ENCODE results near the gene AP2M1.
"Not testable (repeated sequence)": the region's sequence is repeated elsewhere in the genome, so short reads cannot be mapped to it uniquely, and the experiment has no call there.

The AP2M1 gene

DNA sequence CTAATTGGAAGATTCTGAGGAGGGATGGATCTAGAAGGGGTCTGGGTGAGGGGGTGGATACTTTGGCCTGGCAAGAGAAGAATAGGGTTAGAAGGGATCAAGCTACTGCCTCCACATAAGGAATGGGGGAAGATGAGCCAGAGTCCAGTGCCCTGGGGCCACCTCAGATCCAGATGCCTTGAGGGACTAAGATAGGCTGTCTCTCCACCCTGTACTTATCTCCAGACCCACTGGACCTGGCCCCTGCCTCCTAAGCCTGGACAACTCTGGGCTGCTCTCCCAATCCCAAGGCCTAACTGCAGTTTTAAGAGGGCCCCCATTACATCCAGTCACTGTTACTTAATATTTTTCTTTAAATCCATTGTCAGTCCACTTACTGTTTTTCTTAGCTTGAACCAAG lies 17.4 kb upstream of the AP2M1 start:
- no peak for DNase-seq

DNA sequence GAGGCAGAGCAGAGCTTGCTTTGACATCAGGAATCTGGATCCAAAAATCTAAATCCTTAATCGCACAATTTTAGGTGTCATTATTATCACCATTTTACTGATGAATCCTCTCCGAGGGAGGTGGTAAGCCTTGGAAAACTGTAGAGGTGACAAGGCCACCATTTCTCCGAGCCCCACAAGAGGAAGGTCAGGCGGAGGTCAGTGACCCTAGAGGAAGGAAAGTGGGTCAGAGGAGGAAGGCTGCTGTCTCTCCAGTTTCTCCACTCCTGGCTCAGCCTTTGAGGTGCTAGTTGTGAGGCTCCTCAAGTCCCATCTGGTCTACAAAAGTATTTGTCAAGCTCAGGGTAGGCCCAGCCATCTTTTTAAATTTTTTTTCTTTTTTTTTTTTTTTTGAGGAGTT lies 16.3 kb upstream of the AP2M1 start:
- DNase-seq = no peak

DNA sequence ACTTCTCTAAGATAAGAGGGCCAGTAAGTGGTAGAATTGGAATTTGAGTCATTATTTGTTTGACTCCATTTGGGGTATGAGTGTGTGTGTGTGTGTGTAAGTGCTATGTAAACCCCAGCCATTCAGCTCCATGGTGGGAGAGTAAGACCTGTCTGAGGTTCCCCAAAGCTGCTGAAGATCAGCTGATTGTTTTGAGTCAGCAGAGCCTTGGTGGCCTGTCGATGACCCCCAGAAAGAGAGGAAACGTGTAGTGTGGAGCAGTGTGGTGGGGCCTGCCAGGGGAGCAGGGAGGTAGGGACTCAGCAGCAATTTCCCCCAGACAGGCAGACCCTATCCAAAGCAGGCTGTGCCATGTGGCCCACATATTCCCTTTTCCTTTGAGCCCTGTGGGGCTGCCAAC lies 14.2 kb upstream of the AP2M1 start:
- DNase-seq = no peak

DNA sequence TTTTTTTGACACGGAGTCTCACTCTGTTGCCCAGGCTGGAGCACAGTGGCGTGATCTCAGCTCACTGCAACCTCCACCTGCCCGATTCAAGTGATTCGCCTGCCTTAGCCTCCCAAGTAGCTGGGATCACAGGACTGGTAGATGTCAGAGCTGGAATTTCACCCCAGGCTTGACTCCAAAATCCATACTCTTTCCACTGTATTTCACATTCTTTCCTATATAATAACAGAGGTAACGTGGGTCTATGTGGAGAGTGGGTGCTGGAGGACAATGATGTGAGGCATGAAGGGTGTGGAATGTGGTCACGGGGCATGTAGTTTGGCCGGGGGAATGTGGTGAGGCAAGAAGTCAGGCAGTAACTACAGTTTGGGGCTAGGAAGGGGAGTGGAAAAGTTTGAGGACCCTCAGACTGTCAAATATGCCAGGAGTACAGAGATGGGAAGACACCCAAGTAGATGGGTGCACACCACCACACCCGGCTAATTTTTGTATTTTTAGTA lies 12.0 kb upstream of the AP2M1 start:
- DNase-seq = not testable (repeated sequence)

DNA sequence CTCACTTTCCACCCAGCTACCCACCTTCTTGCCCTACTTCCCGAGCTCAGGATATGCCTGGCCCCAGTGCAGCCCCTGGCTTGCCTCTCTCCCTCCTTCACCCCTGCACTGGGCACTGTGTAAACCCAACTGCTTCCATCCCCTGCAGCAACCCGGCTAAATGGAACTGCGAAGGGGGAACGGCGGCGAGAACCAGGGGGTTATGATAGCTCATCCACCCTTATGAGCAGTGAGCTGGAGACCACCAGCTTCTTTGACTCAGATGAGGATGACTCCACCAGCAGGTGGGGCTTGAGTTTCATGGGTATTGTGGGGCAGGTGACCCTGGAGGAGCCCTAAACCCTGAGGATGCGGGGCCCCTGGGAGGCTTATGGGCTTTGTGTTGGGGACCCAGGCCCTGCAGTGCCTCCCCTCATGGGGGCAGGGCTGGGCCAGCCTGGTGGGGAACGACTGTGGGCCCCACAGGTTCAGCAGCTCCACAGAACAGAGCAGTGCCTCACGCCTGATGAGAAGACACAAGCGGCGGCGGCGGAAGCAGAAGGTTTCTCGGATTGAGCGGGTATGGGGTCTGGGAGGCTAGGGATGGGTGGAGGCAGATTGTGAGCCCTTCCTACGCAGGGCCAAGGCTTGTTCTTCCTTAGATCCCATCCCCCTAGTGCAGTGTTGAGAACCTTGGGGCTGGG lies 9.9 kb upstream of the AP2M1 start:
- DNase-seq = no peak

DNA sequence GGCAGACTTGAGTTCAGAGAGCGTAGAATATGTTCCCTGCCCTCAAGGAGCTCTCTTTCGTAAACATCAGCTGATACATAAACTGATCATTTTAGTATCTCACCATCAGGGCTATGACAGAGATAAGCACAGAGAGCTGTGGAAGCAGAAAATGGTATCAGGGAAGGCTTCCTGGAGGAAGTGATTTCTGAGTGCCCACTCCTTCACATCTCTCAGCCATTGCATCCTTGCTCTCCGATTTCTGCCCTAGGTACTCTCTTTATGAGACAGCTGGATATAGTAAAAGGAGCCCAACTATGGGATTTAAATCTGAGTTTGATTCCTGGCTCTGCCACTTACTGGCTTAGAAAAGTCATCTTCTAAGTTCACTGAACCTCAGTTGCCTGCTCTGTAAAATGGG lies 9.1 kb upstream of the AP2M1 start:
- no peak for DNase-seq

DNA sequence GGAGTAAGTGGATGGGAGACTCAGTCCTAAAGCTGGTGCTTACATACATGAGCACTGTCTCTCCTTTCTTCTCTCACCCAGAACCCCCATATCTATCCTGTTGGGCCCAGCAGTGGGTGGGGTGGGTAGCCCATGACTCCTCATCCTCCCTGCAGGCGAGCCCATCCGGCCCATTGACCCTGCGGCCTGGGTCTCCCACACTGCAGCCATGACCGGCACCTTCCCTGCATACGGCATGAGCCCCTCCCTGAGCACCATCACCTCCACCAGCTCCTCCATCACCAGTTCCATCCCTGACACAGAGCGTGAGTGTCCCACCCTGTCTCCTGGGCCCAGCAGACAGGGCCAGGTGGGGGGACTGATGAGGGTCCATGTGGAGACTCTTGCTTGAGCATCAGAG lies 8.0 kb upstream of the AP2M1 start:
- no peak for DNase-seq

DNA sequence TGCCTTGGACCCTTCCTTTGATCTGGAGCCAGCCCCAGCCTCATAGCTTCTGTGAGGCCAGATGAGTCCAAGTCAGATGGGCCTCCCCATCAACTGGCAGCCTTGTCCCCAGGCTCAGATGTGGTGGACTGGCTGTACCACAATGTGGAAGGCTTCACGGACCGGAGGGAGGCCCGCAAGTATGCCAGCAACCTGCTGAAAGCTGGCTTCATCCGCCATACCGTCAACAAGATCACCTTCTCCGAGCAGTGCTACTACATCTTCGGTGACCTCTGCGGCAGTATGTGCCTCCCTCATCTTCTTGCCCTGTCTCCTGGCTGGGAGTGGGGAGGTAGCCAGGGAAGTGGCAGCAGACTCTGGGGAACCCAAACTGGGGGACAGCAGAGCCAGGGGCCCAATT lies 6.9 kb upstream of the AP2M1 start:
- DNase-seq = no peak

DNA sequence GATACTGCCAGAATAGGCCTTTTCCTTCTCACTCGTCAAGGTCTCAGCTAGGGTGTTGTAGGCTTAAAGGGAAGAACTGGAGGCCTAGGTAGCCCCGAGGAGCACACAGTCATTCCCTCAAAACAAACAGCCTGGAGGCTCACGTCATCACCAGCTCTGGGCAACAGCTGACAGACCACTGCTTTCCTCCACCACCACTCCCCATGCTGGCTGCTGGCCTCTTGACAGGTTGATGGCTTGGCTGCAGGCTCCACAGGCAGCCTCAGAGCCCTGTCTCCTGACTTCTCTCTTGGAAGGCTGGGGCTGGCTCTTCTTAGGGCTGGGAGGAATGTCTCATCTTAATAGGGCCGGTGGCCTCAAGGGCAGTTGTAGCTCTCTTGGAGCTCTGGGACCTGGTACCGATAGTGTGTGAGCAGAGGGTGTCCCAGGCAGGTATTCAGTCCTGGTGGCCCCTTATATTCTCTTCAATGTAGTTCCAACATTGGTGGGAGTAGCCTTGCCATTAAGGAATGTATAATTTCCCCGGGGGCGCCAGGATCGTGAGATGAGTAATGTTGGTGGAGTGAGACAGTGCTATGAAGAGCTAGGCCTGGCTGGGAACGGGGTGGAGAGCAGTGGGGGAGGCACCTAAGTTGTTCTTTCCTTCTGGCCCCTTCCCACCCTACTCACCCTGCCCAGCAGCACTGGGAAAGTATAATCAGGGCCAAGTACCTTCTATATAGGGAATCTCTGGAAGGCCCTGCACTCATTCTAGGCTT lies 6.1 kb upstream of the AP2M1 start:
- DNase-seq = no peak

DNA sequence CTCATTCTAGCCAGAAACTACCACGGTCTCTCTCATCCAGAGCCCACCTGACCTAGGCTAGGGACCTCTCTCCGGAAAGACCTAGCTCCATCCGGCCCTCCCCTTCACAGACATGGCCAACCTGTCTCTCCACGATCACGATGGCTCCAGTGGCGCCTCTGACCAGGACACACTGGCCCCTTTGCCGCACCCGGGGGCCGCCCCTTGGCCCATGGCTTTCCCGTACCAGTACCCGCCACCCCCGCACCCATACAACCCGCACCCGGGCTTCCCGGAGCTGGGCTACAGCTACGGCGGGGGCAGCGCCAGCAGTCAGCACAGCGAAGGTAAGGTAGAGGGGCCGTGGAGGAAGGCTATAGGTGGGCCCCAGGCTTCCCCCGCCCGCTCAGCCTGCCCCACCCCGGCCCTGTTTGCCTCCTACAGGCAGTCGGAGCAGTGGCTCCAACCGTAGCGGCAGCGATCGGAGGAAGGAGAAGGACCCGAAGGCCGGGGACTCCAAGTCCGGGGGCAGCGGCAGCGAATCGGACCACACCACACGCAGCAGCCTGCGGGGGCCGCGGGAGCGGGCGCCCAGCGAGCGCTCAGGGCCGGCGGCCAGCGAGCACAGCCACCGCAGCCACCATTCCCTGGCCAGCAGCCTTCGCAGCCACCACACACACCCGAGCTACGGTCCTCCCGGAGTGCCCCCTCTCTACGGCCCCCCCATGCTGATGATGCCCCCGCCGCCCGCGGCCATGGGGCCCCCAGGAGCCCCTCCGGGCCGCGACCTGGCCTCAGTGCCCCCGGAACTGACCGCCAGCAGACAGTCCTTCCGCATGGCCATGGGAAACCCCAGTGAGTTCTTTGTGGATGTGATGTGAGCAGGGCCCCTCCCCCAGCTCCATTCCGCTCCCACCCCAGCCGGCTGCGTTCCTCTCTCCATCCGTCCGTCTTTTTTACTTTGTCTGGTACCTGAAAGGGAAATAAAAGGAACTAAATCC lies 4.5 kb upstream of the AP2M1 start:
- DNase-seq = no peak

DNA sequence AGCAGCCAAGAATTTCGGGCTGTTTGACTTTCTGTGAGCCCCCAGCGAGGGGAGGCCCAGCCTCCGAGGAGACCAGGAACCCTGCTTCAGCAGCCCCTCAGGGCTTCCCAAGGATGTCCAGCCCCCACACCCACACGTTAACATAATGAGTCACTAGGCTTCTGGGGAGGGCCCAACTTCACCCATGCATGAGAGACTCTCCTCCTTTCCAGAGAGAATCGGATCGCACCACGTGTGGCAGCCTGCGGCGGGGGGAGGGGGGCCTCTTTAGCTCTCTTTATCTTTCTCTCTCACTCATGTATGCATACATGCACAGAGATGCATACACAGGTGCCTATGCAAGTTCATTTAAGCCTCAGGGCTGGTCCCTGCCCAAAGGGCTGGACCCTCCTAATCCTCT lies 3.1 kb upstream of the AP2M1 start:
- no peak for DNase-seq

DNA sequence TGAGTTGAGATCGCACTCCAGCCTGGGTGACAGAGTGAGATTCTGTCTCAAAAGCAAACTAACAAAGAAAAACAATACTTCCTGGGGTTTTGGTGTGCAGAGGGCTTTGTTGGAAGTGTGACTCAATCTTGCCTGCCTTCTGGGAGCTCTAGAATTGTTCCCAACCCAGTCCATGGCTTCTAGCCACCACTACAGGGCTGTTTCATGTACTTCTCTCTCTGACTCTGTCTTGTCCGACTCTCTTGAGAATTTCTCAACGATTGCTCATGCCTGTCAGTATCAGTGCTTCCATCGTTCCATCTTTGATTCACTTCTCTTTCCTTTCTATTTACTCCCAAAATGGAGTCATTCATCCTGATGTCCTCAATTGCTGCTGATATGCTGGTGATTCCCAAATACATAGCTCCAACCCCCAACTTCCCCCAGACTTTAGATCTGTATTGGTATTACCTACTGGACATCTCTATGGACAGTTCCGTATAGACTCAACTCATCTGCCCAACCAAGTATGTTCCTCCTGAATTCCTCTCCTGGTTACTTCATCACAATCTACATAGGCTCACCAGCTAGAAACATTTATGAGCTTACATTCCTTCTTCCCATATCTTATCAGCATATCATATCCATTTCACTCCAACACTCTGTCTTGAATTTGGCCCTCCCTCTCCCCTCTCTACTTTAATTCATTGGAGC lies 1.8 kb upstream of the AP2M1 start:
- no peak for DNase-seq

DNA sequence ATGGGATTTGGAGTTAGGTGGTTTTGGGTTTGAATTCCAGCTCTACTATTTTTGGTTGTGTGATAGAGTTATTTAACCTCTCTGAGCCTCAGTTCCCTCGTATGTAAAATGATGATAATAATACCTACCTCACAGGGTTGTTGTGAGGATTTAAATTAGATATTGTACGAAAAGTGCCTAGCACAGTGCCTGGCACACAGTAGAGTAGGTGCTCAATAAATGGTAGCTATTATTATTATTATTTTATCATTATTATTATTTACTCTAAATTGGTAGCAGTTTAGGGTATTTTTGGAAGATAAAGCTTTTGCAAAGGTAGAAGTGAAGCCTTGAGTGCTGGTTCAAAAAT lies 1.3 kb upstream of the AP2M1 start:
- DNase-seq = no peak

DNA sequence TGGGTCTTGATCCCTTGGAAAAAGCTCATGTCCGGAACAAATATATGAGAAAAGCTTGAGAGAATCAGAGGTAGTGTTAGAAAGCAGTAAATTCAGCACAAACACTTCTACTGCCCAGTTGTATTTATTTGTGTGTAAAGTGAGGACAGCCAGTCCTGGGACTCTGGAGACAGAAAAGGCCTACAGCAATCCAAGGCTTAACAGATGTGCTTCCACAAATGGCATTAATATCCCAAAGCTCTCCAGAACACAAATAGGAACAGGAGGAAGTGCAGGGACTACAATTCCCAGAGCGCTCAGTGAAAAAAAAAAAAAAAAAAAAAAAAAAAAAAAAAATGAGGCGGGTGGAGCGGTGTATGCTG lies 390 bp upstream of the AP2M1 start:
- no peak for DNase-seq

DNA sequence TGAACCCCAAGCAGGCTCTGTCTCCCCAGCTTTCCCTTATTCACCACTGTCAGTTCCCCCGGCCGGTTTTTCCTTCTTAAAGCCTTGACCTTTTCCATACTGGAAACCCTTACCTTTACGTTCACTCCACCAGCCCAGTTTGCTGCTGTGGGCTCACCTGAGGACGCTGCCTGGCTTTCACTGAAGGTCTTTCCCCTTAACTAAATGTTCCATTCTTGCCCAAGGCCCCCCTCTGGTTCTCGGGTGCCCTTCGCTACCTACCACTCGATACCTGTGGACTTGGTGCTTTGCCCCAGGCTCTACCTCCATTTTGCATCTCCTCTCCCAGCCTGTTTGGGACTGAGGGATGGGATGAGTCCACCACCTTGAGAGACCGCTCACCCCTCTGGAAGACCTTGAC lies 851 bp downstream of the AP2M1 start:
- no peak for DNase-seq

DNA sequence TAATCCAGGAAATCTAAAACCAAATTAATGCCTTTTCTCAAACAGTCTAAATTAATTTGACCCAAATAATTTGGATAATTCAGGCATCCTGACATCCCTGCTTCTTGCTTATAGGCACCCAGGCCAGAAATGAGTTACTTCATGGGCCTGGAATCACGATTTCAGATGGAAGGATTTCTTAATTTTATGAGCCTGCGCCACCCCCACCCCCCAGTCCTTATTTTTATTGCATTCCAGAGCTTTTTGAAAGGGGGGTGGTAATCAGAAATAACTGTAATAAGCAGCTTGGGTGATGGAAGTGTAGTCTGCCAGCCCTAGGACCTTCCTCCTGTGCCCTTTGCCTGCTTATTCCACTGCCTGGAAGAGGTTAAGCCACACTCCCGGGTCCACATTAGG lies 1.3 kb downstream of the AP2M1 start:
- DNase-seq = no peak

DNA sequence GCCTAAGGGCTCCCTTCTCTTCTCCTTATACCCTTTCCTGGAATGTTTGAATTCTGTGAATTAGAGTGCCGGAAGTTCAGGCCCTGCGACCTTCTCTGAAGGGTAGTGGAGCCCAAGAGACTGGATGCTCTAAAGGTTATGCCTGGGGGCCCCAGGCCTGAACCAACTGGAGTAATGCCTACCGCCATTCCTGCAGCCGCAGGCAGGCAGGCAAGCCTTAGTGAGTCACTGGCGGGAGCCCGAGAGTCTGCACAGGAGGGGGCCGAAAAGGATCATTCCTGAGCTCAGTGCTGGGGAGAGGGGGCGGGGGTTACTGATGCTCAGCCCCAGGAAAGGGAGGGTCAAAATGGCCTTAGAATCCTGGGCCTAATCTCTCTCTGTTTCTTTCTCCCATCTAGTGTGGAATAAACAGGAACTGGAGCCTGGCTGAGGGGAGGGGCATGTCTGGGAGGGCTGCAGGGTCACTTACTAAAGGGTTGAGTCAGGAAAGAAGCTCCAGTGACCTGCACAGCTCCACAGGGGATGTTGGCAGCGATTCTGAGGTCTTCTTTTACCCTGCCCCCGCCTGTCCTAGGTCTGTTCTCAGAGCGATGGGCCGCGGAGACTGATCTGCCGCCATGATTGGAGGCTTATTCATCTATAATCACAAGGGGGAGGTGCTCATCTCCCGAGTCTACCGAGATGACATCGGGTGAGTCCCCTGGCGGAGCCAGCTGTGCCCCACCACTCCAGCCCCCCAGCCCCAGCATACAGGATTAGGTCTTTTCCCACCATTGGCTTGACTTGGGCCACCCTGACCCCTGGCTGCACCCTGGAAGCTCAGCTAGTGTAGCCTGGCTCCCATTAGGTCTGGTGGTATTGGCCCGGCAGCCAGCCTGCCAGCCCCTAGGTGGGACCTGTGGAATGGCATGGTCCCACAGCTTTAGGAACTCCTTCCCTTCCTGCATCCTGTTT lies 2.0 kb downstream of the AP2M1 start:
- no peak for DNase-seq

DNA sequence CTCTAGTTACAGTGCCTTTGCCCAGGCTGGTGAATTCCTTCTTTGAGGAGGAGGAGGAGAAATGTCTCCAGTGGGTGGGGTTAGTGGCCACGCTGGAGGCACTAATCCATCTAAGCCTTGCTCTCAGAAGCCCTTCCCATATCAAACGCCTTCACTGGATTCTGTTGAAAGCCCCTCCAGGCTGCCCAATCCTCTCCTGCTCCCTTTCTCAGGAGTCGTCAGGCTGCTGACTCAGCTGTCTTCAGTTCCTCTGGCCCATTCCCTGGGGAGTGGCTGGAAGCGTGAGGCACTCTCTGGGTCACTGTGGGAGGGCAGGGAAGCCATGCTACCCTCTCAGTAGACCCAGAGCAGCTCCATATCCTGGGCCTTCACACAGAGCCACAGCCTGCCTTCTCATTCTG lies 2.7 kb downstream of the AP2M1 start:
- no peak for DNase-seq

DNA sequence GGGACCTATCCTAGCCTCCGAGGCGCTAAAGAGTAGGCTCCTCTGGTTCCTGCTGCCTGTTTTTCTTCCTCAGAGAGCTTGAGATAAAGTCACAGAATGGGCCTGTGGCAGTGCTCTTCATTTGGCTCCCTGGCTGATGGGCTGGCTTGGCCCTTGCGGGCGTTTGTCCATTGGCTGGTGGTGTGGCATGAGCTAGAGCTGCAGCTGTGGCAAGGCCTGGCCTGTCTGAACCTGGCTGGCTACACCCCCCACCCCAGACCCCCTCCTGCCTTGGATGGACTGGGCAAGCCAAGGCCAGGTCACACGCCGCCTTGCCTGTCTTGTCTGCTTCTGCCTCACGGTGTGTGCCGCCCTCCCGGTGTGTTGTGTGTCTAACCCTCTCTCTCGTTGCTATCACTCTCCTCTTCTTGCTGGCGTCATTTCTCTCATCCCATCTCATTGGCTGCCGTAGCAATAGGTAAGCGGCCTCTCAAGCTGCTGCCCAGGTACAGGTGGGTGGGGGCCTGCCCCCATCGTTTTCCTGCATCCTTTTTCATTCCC lies 3.2 kb downstream of the AP2M1 start:
- no peak for DNase-seq

DNA sequence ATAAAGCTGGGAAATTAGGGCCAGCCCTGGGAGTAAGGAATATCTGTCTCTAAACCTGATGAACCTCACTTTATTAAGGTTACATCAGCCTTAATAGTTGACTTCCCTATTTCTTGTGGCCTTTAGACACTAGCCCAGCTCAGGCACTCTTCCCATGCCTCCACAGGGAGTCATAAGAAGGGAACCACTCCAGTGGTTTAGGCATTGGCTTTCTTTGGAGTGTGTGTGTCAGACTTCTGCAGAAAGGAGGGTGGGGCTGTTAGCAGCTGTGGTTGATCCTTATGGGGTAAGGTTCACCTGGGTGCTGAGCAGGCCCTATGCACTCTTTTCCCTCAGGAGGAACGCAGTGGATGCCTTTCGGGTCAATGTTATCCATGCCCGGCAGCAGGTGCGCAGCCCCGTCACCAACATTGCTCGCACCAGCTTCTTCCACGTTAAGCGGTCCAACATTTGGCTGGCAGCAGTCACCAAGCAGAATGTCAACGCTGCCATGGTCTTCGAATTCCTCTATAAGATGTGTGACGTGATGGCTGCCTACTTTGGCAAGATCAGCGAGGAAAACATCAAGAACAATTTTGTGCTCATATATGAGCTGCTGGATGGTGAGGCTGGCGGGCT lies 4.0 kb downstream of the AP2M1 start:
- DNase-seq = no peak

DNA sequence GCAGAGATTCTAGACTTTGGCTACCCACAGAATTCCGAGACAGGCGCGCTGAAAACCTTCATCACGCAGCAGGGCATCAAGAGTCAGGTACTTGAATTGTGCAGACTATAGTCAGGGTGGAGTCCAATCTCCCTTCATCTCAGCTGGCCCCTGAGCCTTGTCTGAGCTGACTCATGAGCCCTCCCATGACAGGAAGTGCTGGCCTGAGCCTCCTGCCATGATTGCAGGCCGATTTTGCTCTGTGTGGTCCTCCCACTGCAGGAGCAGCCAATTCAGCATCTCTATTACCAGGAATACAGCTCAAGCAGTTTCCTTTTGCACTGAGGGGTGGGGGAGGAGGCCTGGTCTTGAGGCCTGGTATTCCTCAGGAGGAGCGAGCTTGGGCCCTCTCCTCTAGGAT lies 5.5 kb downstream of the AP2M1 start:
- DNase-seq = no peak

Measured in stimulated activated CD4-positive, alpha-beta T cell treated with anti-CD3 and anti-CD28 coated beads, Interleukin-4, amount 100 ng/mL, for 4 hours (primary cell).